CD4-positive, alpha-beta T cell treated with Interferon gamma for 1 hour (primary cell): ENCODE results near the gene NBAS.

Experiments
- DNase-seq: peaks from one replicate; pipeline ENCODE4 v3.0.0-alpha.2; 2020

The NBAS gene

DNA sequence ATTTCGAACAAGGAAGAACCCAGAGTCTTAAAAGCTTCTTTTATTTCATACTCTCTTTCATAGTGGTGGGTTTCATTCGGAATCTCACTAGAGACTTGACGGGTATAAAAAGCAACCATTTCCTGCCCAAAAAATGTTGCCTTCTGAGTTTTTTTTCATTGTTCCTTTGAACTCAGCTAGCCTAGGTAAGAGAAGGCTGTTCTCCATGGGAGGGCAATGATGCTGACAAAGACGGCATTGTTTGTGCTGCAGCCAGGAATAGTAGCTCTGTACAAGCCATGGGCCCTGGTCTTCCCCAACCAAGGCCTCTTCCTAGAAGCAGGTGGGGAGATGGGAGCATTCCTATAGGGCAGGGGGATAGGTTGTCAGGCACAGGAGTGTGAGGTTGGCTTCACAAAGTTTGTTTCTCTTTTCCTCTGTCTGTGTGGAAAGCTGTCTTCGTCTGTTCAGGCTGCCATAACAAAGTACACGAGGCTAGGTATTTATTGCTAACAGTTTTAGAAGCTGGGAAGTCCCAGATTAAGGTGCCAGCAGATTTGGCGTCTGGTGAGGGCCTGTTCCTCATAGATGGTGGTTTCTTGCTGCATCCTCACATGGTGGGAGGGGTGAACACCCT is 405.1 kb downstream of the NBAS start:
- no peak for DNase-seq

DNA sequence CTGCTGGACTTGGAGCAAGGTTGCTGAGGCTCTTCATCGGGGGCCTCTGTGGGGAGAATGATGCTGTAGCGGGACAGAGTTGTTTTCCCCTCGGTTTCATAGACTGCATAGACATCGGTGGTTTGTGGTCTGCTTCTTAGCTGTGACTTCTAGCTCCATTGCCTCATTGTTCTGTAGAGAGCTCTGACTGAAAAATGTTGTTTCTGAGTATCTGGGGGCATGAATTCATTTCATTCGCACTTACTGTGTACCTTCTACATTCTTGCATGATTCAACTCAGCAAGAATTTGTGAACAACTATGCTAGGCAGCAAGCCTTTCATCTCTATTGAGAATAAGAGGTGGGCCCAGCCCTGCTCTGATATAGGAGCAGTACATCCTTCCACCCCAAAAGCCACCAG is 406.8 kb downstream of the NBAS start:
- no peak for DNase-seq

DNA sequence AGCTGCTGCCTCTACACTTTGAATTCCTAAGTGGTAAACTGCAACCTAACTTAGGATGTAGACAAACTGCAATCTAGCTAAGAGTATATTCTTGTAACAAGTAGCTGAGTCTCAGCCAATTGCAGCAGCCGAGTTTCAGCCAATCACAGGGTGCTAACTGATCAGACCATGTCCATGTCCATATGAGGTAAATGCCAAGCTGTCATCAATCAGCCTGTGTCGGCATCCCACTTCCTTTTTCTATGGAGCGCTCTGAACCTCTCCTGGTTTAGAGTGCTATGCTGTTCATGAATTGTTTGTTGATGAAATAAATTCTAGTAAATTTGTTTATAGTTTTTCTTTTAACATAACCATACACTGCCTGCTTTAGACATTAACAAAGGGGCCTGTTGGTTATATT is 408.8 kb downstream of the NBAS start:
- DNase-seq, result no peak

DNA sequence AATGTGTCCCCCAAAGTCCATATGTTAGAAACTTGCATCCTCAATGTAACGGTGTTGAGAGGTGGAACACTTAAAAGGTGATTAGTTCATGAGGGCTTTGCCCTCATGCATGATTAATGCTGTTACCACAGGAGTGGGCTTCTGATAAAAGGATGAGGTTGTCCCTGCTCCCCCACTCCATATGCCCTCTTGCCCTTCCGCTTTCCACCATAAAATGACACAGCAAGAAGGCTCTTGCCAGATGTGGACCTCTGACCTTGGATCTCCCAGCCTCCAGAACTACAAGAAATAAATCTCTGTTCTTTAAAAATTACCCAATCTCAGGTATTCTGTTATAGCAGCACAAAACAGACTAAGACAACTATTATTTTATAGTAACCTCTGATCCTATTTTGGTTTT is 412.1 kb downstream of the NBAS start:
- no peak for DNase-seq

DNA sequence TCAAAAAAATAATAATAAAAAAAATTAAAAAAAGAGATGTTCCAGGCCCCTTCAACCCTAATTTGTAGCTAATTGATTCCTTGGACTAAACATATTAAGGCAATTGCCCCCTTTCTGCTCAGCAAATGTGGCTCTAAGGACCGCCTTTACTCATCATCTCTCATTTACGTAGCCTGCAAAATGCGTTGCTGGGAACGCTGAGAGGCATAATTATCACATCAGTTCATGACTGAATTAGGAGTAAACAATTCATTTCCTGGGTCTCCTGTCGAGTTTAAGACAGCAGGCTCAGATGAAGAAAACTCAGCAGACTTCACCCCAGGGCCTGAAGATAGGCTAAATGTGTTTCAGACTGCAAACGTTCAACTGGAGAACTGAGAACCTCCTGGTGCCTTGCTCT is 413.5 kb downstream of the NBAS start:
- no peak for DNase-seq

DNA sequence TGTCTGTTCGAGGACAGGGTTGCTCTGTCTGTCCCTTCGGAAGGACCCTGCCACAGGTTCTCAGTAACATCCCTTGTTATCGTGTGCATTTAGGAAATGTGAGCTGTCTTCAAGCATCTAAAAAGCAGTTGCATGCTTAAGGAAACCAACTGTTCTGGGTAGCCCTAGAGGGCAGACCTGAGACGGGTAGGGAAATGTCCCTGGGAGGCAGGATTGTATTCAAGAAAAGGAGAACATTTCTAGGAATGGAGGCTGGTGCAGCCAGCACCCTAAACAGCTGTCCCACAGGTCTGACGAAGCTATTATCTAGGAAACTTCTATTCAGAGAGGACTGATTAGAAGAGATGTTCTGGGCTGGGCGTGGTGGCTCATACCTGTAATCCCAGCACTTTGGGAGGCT is 414.2 kb downstream of the NBAS start:
- DNase-seq, result no peak

DNA sequence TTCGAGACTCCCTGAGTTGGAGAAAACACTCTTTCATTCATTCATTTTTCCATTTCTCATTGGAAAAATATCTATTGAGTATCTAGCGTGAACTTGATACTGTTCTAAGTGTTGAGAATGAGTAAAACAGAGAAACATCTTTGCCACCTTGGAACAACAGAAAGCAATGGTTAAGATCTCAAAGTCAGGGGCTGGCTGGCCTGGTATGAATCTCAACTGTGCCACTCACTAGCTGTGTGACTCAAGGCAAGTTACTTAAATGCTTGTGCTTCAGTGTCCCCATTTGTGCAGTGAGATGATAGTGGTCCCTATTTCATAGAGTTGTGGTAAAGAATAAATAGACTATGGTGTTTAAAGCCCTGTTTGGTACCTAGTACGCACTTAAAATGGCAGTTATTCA is 415.2 kb downstream of the NBAS start:
- no peak for DNase-seq

DNA sequence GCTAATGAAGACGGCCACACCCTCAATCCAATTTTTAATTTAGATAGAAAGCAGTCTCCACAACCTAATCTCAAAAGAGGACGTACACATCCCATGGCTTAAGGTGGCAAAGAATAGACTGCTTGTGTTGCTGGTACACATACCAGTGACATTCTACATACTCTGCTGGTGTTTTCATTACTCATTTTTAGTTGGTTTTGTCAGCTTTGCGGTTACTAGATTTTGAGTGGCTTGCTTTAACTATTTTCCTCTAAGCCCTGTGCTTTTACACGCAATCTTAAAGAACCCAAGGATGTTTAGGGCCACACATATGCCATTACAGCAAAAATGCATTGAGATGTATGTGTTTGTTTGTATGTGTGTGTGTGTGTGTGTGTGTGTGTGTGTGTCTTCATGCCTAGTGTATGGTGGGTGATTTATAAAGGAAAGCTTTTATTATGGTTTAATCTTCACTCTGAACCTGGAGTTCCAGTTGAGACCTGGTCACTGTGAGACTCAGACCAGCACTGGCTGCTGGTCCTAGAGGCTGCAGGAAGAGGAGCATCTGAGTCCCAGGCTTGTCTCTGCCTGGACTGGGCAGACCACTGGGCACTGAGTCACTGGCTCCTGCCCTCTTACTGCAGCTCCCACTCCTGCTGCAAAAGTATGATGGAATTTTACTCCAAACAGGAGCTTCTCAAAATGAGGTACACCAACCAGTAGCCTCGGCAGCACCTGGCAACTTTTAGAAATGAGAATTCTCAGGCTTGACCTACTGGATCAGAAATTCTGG is 415.9 kb downstream of the NBAS start:
- no peak for DNase-seq

DNA sequence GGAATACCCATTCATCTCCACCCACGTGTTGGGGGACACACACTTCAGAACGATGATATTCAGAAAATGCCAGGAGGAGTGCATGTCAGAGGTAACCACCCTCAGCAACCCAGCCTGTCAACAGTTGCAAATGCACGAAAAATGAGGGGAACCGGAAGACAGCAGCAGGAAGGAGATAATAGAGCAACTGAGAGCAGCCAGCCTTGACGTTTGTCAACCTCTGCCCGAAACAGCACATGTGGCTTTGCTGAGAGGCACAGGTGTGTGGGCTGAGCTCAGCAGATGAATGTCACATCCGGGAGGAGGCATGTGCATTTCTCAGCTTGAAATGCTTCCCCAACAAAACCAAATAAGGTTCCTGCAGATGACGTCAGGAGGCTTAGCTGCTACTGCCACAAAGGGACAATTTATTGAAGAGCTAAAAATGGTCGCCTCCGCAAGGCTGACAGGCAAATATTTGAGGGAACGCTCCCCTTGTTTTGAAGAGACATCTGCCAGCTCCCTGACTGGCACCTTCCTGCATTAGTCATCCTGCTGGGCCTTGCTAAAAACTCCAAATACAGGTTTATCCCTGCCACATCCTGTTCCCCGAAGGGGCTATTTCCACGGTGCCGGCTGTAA is 419.0 kb downstream of the NBAS start:
- DNase-seq, result peak; percentile 79

DNA sequence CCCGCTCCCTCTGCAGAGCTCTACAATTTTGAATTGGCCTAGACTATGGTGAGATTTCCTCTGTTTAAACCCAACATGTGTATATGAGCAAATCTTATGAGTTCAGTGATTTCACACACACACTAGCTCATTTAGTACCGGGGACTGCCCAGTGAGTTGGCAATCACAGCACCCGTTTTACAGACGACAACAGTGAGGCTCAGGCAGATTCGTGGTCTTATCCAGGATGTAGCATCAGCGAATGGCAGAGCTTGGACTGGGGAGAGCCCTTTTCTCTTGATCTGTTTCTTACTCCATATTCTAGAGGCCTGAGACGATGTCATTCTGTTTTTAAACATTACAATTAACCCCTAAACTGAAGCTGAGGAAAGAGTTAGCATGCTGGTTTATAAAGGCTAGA is 419.9 kb downstream of the NBAS start:
- DNase-seq, result no peak

DNA sequence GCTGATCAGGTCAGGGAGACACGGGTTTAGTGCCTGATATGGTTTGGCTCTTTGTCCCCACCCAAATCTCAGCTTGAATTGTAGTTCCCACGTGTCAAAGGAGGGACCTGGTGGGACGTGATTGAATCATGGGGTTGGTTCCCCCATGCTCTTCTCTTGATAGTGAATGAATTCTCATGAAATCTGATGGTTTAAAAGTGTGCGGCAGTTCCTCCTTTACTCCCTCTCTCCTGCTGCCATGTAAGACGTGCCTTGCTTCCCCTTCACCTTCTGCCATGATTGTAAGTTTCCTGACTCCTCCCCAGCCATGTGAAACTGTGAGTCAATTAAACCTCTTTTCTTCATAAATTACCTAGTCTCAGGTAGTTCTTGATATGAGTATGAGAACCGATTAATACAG is 424.5 kb downstream of the NBAS start:
- no peak for DNase-seq

DNA sequence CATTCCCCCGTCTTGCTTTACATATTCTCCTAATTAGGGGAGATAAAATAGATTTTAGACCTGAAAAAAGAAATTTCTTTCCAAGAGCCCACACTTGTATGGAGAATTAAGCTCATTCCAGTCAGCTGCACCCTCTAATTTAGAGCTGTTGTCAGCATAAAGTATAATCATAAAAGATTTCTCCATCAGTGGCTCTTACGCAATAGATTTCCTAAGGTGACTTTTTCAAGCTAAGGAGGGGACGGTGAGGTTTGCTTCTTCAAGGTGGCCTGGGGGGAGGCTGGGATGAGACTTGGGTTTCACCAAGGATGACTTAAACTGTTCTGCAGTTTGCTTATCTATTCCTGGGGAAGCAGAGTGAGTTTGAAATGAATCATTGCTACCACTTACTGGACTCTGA is 426.2 kb downstream of the NBAS start:
- no peak for DNase-seq

DNA sequence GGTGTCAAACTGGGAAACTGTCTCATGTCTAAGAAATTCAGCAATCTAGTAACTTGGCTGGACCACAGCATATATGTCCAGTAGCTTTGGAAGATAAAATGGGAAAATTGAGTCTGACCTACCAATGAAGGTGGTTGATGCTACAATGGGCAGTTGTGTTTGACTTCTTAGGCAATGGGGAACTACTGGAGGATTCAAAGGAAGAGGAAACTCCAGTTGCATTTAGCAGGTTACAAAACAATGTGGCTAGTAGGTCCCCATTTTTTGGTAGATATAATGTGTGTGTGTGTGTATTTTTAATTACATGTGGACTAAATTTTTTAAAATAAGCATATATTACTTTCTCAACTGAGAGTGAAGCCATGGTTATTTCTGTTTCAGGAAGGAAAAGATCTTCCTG is 427.7 kb downstream of the NBAS start:
- DNase-seq, result no peak

DNA sequence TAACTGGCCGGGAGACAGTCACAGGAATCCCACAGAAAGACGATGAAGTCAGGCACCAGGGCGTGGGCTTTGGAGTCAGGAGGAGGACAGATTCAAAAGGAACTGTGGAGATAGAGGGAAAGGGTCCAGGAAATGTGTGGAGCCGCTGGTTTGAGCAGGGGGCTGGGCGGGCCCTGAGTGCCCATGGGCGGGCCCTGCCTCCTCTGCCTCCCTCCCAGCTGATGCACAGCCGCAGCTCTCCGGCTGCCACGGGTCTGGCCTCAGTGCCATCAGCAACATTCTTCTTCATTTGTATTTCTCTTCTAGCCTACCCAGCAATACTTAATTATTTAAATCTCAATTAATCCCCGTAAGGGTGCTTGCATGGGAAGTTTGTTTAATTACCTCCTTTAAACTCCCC is 432.3 kb downstream of the NBAS start:
- no peak for DNase-seq

DNA sequence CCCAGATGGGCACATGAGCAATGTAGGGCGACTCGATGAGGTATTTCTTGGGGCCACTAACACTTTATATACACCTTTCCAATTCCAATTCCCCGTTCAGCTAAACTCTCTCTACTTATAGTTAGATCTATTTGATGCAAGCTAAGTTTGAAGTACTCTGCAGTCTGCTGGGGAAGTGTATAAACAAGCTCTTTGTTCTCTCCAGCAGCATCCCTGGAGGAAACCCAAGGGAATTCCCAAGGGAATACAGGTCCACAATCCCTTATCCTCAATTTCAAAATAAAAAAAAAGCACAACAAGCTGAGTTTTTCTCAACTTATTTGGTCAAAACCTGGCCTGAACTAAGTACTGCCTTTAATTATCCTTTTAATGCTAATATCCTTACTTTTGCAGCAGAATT is 433.3 kb downstream of the NBAS start:
- no peak for DNase-seq

DNA sequence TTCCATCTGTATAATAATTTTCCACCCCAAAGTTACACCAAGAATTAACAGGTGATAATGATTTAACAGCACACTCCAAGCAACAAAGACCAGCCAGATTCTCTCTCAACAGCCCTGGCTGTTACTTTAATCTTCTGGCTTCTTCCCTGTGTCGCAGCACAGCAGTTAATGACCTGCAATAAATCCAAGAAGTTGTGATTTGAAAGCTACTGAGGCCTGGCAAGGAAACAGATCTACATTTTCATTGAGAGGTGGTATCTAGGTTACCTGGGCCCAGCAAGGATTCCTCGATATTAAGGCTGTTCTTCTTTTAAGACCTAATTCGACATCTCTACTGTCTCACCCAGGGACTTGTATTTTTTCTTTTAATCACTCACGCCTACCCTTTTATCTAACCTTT is 433.8 kb downstream of the NBAS start:
- no peak for DNase-seq

DNA sequence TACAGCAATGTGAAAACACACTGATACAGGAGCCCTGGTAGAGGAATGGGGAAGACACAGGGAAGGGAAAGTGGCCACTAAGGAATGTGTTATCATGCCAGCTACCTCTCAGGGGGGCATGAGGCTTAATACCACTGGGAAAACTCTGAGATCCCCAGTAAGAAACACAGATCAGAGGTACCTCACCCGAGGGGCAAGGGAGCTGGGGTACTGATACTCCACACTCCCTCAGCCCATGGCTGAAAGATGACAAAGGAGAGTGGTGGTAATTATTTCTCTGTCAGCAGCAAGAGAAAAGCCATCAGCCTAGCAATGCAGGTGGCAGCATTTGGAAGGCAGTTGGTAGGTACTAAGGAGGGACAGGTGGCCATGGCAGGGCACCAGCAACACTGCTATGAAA is 434.8 kb downstream of the NBAS start:
- DNase-seq, result no peak

DNA sequence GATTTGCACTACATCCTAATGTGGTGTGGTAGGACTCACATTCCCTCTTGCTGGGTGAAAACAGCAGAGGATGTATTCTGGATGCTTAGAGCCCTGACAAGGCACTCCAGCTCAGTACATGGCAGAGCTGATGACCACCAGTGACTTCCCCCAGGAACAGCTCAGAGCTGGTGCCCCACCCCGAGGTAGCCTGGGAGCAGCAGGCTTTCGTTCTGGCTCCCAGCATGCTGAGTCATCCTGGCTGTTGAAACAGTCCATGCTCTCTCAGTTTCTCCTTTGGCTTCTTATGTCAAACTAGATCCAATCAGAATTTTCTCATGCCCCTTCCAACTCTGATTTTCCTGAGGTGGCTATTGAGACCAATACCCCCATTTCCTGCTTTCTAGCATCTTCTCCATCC is 438.2 kb downstream of the NBAS start:
- DNase-seq, result no peak

DNA sequence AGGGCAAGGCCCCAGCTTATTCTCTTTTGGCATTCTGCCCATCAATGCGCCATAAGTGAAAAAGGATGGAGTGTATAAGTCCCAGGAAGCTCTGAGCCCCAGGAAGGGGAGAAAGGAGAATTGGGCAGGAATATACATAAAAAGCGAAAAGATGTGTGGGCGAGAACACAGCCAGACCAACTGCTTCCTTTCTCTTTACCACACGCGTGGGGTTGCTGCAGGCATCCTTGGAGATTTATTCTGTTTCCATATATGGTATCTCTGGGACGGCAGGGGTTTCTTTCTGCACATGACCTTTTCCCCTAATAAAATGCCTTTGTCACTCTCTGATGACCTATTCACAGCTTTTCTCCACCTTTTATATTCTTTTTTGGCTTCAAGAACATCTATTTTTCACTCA is 440.5 kb downstream of the NBAS start:
- no peak for DNase-seq

DNA sequence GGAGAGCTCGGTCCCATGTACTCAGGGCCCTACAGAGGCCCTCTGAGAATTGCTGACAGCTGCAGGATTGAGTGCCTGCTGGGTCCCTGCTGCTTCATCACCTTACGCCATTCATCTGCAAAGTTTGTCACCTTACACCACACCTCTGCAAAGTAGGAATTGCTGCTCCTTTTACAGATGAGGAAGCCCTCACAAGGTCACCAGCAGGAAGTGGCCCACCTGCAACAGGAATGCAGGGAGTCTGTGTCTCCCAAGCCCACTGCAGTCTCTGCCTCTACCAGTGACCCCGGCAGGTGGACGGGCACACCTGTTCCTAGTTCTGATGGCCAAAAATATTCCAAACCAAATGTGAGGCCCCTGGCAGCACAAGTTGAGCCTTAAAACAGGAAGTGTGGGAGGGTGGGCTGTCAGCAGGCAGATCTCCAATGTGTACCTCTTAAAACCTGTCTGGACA is 441.4 kb downstream of the NBAS start:
- DNase-seq, result no peak

DNA sequence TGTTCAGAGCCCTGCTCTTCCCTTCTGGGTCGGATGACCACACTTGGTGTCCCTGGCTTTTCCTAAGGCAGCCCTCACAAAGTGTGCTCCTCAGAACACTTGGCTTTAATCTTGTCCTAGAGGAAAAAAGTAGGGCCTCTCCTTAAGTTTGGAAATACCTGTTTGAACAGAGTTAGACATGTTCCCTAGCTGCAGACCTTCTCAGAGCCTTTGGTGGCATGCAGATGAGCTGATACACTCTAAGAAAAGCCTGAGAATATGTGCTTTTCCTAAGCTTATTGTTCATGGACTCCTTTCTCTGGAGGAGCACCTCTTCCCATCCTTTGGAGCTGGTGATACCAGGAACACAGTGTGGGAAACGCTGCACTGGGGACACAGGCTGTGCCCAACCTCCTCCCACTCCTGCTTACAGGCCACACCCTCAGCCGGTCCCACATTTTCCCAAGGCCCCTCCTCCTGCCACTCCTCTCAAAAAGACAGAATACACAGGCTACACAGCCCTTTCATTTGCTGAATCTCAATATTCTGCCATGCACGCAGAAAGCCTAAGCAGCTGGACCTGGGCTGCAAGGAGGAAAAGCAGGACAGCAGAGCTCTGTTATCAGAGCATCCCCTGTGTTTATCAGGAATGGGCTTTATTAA is 443.6 kb downstream of the NBAS start:
- DNase-seq, result no peak
